Heart right ventricle (tissue), 16 donors: ENCODE measurements around the gene RTN4R. TPM values are rescaled to one million over a fixed set of nuclear protein-coding genes. Genes with fewer than 3 reads are reported as not detected.
"Not testable (repeated sequence)": the region's sequence is repeated elsewhere in the genome, so short reads cannot be mapped to it uniquely, and the experiment has no call there.

Experiments
- ATAC-seq, 8 donors: fragments of 200-7000 bp; cut with Tn5 transposase; one replicate each; pipeline ENCODE4 v1.9.1; 2020; ENCODE audit warnings: mild to moderate bottlenecking in 8 of 8, moderate library complexity in 8 of 8, moderate number of reproducible peaks in 1 of 8
- DNase-seq, 2 donors: peaks; one replicate each; pipeline ENCODE4 v3.0.0-alpha.2; 2020
- H3K27ac ChIP-seq, 10 donors: fragments of 200-600 bp; sonication (generic) in 2 of 10; one replicate each; pipeline versions ENCODE4 v1.5.0 to v1.8.0; 2020 to 2022; ENCODE audit warnings: mild to moderate bottlenecking in 3 of 10
- H3K27me3 ChIP-seq, 7 donors: fragments of 200-600 bp; one replicate each; pipeline ENCODE4 v1.8.0; 2021 to 2022; ENCODE audit warnings: mild to moderate bottlenecking in 2 of 7
- H3K36me3 ChIP-seq, 9 donors: fragments of 200-600 bp; sonication (generic) in 1 of 9; one replicate each; pipeline versions ENCODE4 v1.5.0 to v1.8.0; 2020 to 2022; ENCODE audit warnings: mild to moderate bottlenecking in 2 of 9
- H3K4me1 ChIP-seq, 9 donors: fragments of 200-600 bp; sonication (generic) in 1 of 9; one replicate each; pipeline versions ENCODE4 v1.5.0 to v1.8.0; 2020 to 2022; ENCODE audit warnings: mild to moderate bottlenecking in 4 of 9
- H3K4me3 ChIP-seq, 10 donors: fragments of 200-600 bp; sonication (generic) in 2 of 10; one replicate each; pipeline versions ENCODE4 v1.5.0 to v1.8.0; 2020 to 2022; ENCODE audit warnings: mild to moderate bottlenecking in 7 of 10, moderate library complexity in 2 of 10
- H3K9me3 ChIP-seq, 11 donors: fragments of 200-600 bp in 10 of 11; sonication (generic) in 2 of 11; one replicate each; pipeline versions ENCODE4 v1.5.0 to v1.8.0; 2013 to 2022; ENCODE audit warnings: mild to moderate bottlenecking in 2 of 11, control low read depth in 1 of 11, moderate library complexity in 1 of 11
- WGBS, 2 donors: extraction: QIAGEN DNeasy Blood & Tissue Kit; methylation state at CpG; one replicate each; pipeline ENCODE4 v1.1.7; 2013; ENCODE audit warnings: inconsistent platforms in 1 of 2; 5-methylcytosine and 5-hydroxymethylcytosine counted together
- intact Hi-C, 10 donors: fragments of 100-400 bp; cut with DNase I; formaldehyde crosslinking; loops; one replicate each; pipeline versions ENCODE4 v1.11.1 to v1.14.2; 2022
- polyA plus RNA-seq, 2 donors: library from polyadenylated mRNA; stranded (reverse); fragments of 200-250 nt; gene quantifications; one replicate each; pipeline ENCODE4 v1.2.3, GENCODE V29; 2013
- total RNA-seq, 10 donors: library from RNA; stranded (reverse); fragmentation: NEBNext Ultra II Directional in 3 of 10; extraction: Animal tissue kit (Norgen Biotek cat#: 25700) in 3 of 10; gene quantifications; one replicate each; pipeline versions ENCODE4 v1.2.1 to v1.2.4, GENCODE V29; 2021 to 2023
- TF ChIP-seq, protein P1 (sequence below), 9 donors: fragments of 200-600 bp; sonication (generic) in 2 of 9; IDR thresholded peaks; one replicate each; pipeline versions ENCODE4 v1.5.0 to v1.8.0; 2021 to 2022; ENCODE audit warnings: antibody characterized with exemption in 9 of 9, mild to moderate bottlenecking in 5 of 9, moderate library complexity in 1 of 9
- donor health status: Arrhythmogenic right ventricular cardiomyopathy.
- donor health status: ischemic (EF 13 %, LVEDD 7.1; RV severe dilation, severe dysfunction).
- donor health status: healthy with polysubstance abuse.
- donor health status: DM: no; HTN: yes; CAD: no.
- donor health status: DM: no; HTN: no; CAD: no.
- donor health status: ischemic (EF 25% LVEDD 6.9; RV normal size, moderate dysfunction).
- donor health status: ischemic (EF 25% LVEDD 5.7; RV mildly dilated, moderate dysfunction).
- donor health status: healthy.
- donor health status: DM: yes; HTN: yes; CAD: no.
- donor health status: Ischemic cardiomyopathy.
- donor health status: ischemic (EF 35%, LVEDD 5.7; RV mildly dilated, moderate dysfunction).
- donor health status: nonischemic (EF 11% LVEDD 7.7; RV severe dilation, severe dysfunction).
- donor health status: DM: yes; HTN: yes; CAD: no.
- donor health status: PGD.
- donor health status: ischemic (EF 29% LVEDD 5.4; RV normal size, mild dysfunction).
- donor health status: nonischemic (EF 23%, LVEDD 6.1; RV moderate dilation, normal function).

The RTN4R gene
- total and polyA plus RNA-seq, 12 donors, result 0.56 to 2.5 (median 0.93) TPM

DNA sequence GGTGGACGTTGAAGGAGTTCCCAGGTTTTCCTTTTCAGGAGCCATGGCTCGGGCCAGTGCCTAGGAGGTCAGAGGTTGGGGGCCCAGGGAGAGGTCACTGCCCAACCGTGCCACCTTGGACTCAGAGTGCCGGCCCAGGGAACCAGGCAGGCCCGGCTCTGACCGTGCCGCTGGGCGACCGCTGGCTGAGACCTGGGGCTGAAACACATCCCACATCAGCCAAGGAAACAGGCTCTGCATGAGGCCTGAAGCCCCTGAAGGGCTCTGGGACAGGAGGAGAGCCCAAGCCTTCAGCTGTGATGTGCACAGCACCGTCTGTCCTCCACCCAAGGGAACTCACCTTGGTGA lies 21.9 kb upstream of the RTN4R start:
- Histone ChIP-seq H3K4me3 (no peak overlapping the region), H3K4me1 (no peaks in the 10 kb centered on the region), H3K36me3 (no peaks in the 10 kb centered on the region), H3K27me3 (peaks cover 0 to 25% (median 4%) of the 10 kb centered on the region in 7 donors), H3K27ac (no peak overlapping the region), H3K9me3 (no peaks in the 10 kb centered on the region)
- WGBS, 2 donors, result 81 to 84% methylated on average over 10 of the region's 10 CpGs
- DNase-seq, result no peak
- intact Hi-C loops, result no loop called here
- TF ChIP-seq, protein P1, sequence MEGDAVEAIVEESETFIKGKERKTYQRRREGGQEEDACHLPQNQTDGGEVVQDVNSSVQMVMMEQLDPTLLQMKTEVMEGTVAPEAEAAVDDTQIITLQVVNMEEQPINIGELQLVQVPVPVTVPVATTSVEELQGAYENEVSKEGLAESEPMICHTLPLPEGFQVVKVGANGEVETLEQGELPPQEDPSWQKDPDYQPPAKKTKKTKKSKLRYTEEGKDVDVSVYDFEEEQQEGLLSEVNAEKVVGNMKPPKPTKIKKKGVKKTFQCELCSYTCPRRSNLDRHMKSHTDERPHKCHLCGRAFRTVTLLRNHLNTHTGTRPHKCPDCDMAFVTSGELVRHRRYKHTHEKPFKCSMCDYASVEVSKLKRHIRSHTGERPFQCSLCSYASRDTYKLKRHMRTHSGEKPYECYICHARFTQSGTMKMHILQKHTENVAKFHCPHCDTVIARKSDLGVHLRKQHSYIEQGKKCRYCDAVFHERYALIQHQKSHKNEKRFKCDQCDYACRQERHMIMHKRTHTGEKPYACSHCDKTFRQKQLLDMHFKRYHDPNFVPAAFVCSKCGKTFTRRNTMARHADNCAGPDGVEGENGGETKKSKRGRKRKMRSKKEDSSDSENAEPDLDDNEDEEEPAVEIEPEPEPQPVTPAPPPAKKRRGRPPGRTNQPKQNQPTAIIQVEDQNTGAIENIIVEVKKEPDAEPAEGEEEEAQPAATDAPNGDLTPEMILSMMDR (IDR thresholded peaks at IDR 0.05), result no peak
- no peak for ATAC-seq

DNA sequence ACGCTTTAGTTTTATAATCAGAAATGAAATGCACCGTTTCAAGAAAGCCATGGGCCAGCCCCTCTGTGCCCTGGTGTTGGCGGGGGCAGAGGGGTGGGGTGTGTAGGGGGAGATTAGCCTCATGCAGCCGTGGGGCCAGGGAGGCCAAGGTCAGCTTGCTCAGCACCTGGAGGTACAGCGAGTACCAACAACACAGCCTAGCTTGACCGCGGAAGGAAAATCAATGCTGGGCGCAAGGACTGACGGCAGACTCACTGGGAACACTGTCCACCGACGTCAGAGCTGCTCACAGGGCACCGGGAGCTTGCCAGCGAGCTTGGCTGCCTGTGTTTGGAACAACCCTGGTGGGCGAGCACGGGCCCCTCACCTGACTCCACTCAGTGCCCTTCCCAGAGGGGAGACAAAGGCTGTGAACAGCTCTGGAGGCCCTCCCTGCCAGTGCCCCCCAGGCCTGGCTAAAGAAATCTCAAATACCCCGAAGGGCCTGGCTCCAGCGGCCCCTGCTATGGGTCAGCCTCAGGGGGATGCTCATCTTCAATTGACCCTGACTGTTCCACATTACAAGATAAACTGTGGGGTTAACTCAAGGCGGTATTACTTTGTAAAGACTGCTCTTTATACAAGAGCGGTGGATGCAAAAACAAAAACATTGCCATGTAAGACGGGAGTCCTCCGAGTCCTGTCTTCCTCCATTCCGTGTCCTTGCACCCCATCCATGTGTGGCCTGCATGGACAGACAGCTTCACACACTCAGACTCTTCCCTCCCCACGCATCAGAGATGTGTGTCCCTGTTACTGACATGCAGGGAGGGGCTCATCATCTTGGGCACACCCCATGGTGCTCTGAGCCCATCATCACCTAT lies 21.3 kb upstream of the RTN4R start:
- not testable (repeated sequence) for ATAC-seq, H3K36me3 ChIP-seq, H3K9me3 ChIP-seq, H3K27ac ChIP-seq, DNase-seq, H3K4me1 ChIP-seq, H3K4me3 ChIP-seq
- intact Hi-C loops, result loop anchor here in 1 of 10 donors (5.0 kb wide), 1 partner anchor 132 kb away; no protein-coding TSS in a partner anchor
- H3K27me3 ChIP-seq, result peaks cover 0 to 25% (median 4%) of the 10 kb centered on the region in 7 donors
- WGBS, 2 donors, result 82 to 85% methylated on average over 21 to 22 of the region's 23 CpGs

DNA sequence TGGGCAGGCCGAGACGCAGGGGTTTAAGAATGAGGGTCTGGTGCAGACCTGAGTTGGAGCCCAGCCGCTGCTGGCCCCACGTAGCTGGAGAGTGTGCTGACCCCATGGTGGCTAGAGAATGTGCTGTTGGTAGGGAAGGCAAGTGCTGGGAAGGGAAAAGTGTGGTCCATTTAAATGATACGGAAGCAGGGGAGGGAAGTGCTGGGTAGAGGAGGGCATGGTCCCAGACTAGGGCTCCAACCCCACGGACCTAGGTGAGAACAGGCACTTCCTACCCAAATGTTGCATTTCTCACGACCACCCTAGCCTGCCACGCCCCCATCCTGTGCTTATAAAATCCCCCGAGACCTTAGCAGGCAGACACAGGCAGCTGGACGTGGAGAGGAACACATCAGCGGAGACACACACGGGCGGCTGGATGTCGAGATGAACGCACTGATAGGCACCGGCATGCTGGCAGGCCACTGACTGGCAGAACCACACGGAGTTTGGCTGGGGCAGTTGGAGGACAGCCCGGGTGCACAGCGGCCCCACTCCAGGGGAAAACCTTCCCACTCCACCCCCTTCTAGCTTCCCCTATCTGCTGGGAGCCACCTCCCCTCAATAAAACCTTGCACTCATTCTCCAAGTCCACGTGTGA lies 18.8 kb upstream of the RTN4R start:
- H3K27me3 ChIP-seq, result peaks cover 0 to 25% (median 4%) of the 10 kb centered on the region in 7 donors
- not testable (repeated sequence) for H3K4me3 ChIP-seq, H3K27ac ChIP-seq, H3K4me1 ChIP-seq, ATAC-seq, DNase-seq, H3K36me3 ChIP-seq, H3K9me3 ChIP-seq
- intact Hi-C loops, result loop anchor here in 1 of 10 donors (5.0 kb wide), 1 partner anchor 130 kb away; no protein-coding TSS in a partner anchor
- 46 to 66% methylated on average over 13 to 19 of the region's 20 CpGs for WGBS, 2 donors

DNA sequence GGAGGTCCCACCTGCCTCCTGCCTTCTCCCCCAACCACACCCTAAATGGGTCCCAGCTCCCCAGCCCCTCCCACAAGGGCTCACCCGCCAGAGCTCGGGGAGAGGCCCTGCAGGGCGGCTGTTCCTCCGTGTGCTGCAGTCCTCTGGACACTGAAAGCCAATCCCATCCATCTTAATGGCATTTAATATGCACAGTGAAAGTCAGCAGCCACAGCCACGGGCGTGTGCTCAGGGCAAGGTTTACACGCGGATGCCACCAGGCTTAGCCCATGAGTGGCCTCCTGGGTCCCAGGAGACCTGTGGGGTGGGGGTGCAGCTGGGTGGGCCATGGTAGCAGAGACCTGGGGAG lies 18.2 kb upstream of the RTN4R start:
- 33 to 35% methylated on average over 8 of the region's 8 CpGs for WGBS, 2 donors
- not testable (repeated sequence) for H3K4me1 ChIP-seq, H3K27ac ChIP-seq, DNase-seq, H3K9me3 ChIP-seq, ATAC-seq, H3K36me3 ChIP-seq, H3K4me3 ChIP-seq
- intact Hi-C loops, result loop anchor here in 1 of 10 donors (5.0 kb wide), 1 partner anchor 129 kb away; no protein-coding TSS in a partner anchor
- peaks cover 0 to 20% (median 4%) of the 10 kb centered on the region in 7 donors for H3K27me3 ChIP-seq

DNA sequence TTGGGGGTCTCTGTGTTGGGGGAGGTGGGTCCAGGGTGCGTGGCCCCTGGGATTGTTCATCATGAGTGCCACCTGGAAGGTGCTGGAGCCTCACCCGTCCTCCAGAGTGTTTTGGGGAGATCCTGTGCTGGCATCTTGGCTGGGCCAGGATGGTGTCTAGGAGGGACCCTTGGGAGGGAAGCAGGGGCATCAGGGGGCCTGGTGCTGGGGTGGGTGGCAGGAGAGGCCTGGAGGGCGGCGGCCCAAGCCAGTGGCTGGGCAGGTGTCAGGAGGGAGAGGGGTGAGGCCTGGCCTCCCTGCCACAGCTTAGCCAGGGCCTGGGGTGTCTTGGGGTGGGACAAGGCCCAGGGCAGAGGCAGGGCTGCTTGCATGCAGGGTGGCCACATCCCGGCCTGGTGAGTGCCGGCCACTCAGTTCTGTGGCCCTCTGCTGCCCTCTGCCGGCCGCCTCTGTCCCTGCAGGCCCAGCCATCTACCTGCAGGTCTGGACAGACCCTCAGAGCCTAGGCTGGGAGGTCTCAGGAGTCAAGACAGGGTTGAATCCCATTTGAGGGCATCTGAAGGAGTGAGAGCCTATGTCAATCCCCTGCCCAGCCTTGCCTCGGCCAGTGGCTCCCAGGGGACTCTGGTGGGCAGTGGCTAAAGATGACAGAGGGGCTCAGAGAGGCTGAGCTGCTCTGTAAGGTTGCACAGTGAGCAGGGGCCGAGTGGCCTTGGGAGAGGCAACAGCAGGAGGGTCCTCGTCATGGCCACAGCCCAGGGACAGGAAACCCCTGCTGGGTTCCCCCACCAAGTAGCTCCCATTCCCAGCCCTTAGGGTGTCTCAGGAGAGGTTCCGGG lies 17.6 kb upstream of the RTN4R start:
- not testable (repeated sequence) for H3K36me3 ChIP-seq, H3K27ac ChIP-seq, H3K9me3 ChIP-seq, H3K4me3 ChIP-seq, H3K4me1 ChIP-seq
- WGBS, 2 donors, result 23 to 32% methylated on average over 10 to 11 of the region's 12 CpGs
- TF ChIP-seq, protein P1 (IDR thresholded peaks at IDR 0.05), result peak; percentile 71 to 95 (median 81)
- ATAC-seq (peak; percentile 82 to 94 (median 88)), DNase-seq (peak; percentile 77 to 82)
- H3K27me3 ChIP-seq, result peaks cover 0 to 14% (median 4%) of the 10 kb centered on the region in 7 donors
- intact Hi-C loops, result loop anchor here (1.0 to 5.0 kb wide), 4 partner anchors 127 to 129 kb away; no protein-coding TSS in a partner anchor
